Muscle of leg (tissue), 11 donors: ENCODE measurements around the gene SAA4. TPM values are rescaled to one million over a fixed set of nuclear protein-coding genes. Genes with fewer than 3 reads are reported as not detected.
"Not testable (repeated sequence)": the region's sequence is repeated elsewhere in the genome, so short reads cannot be mapped to it uniquely, and the experiment has no call there.

ENCODE experiments used
- DNase-seq: peaks from one replicate; pipeline ENCODE4 v3.0.0; 2013
- H3K27ac ChIP-seq: one replicate; pipeline ENCODE4 v1.5.1; 2013; ENCODE audit warnings: mild to moderate bottlenecking, low read length, control low read depth
- H3K27me3 ChIP-seq: one replicate; pipeline ENCODE4 v1.6.1; 2013; ENCODE audit warnings: low read length; ENCODE audit not compliant: control insufficient read depth, insufficient read depth
- H3K36me3 ChIP-seq: one replicate; pipeline ENCODE4 v1.6.1; 2013; ENCODE audit warnings: low read length; ENCODE audit not compliant: control insufficient read depth, insufficient read depth
- H3K4me1 ChIP-seq: one replicate; pipeline ENCODE4 v1.6.1; 2013; ENCODE audit warnings: low read length; ENCODE audit not compliant: control insufficient read depth, insufficient read depth
- H3K4me3 ChIP-seq: one replicate; pipeline ENCODE4 v1.5.1; 2013; ENCODE audit warnings: low read length, control low read depth
- H3K9me3 ChIP-seq: replicated peaks from 2 replicates; pipeline ENCODE4 v1.6.1; 2013; ENCODE audit warnings: low read depth, low read length; ENCODE audit not compliant: control insufficient read depth
- WGBS: methylation state at CpG from one replicate; pipeline ENCODE4 v1.1.5; 2013; ENCODE audit warnings: missing lambda C conversion rate; ENCODE audit not compliant: insufficient coverage; 5-methylcytosine and 5-hydroxymethylcytosine counted together
- polyA plus RNA-seq, 8 donors: library from polyadenylated mRNA; unstranded; fragments of 120-200 nt; gene quantifications; one replicate each; pipeline versions ENCODE4 v1.2.1 to v1.2.3, GENCODE V29; 2013; ENCODE audit warnings: inconsistent platforms in 1 of 8, low replicate concordance in 1 of 8; ENCODE audit not compliant: insufficient read length in 8 of 8, insufficient read depth in 1 of 8
- total RNA-seq: library from RNA; stranded (reverse); fragments of 120-200 nt; gene quantifications from one replicate; pipeline ENCODE4 v1.2.4, GENCODE V29; 2013

SAA4 gene
- total and polyA plus RNA-seq, 9 donors = 0.25 TPM; not detected in 8

- H3K4me3 ChIP-seq = no peak overlapping the region
- H3K9me3 ChIP-seq = no peaks in the 10 kb centered on the region
- no peak for DNase-seq
- H3K4me1 ChIP-seq = no peaks in the 10 kb centered on the region
- no CpG with 5 or more reads among the region's 3 CpGs for WGBS
- no peaks in the 10 kb centered on the region for H3K36me3 ChIP-seq
- H3K27ac ChIP-seq = no peak overlapping the region
- H3K27me3 ChIP-seq = no peaks in the 10 kb centered on the region
These were observed 12.8 kb downstream of the SAA4 start for GRCh38 chr11:18223591-18224387.

- Histone ChIP-seq H3K36me3 (no peaks in the 10 kb centered on the region), H3K9me3 (no peaks in the 10 kb centered on the region), H3K4me3 (no peak overlapping the region), H3K4me1 (no peaks in the 10 kb centered on the region), H3K27ac (no peak overlapping the region), H3K27me3 (no peaks in the 10 kb centered on the region)
- DNase-seq = no peak
- 100% methylated on average over 1 of the region's 3 CpGs for WGBS
These were observed 13.7 kb downstream of the SAA4 start for GRCh38 chr11:18222814-18223421.

GRCh38 chr11:18221274-18221876, 15.2 kb downstream of the SAA4 start:
- WGBS = 87% methylated on average over 3 of the region's 5 CpGs

GRCh38 chr11:18209058-18209457, 27.5 kb downstream of the SAA4 start:
- Histone ChIP-seq H3K9me3 (no peaks in the 10 kb centered on the region), H3K36me3 (no peaks in the 10 kb centered on the region), H3K27ac (no peak overlapping the region), H3K4me1 (no peaks in the 10 kb centered on the region), H3K27me3 (peaks cover 22% of the 10 kb centered on the region), H3K4me3 (no peak overlapping the region)
- WGBS = 11% methylated on average over 28 of the region's 33 CpGs
- DNase-seq = no peak

More at GRCh38 chr11:18221274-18221876, 15.2 kb downstream of the SAA4 start:
- no peaks in the 10 kb centered on the region for H3K36me3 ChIP-seq
- no peaks in the 10 kb centered on the region for H3K9me3 ChIP-seq
- H3K4me3 ChIP-seq = no peak overlapping the region
- H3K4me1 ChIP-seq = no peaks in the 10 kb centered on the region
- no peaks in the 10 kb centered on the region for H3K27me3 ChIP-seq
- no peak overlapping the region for H3K27ac ChIP-seq
- DNase-seq = no peak

GRCh38 chr11:18204771-18205170, 31.8 kb downstream of the SAA4 start:
- H3K36me3 ChIP-seq = no peaks in the 10 kb centered on the region
- DNase-seq = no peak
- no peaks in the 10 kb centered on the region for H3K9me3 ChIP-seq
- no peak overlapping the region for H3K4me3 ChIP-seq
- peaks cover 19% of the 10 kb centered on the region for H3K27me3 ChIP-seq
- H3K27ac ChIP-seq = no peak overlapping the region
- H3K4me1 ChIP-seq = no peaks in the 10 kb centered on the region

- Histone ChIP-seq H3K27me3 (peaks cover 15% of the 10 kb centered on the region), H3K36me3 (no peaks in the 10 kb centered on the region), H3K9me3 (no peaks in the 10 kb centered on the region), H3K4me3 (no peak overlapping the region), H3K27ac (no peak overlapping the region), H3K4me1 (no peaks in the 10 kb centered on the region)
- WGBS = 73% methylated on average over 3 of the region's 3 CpGs
- DNase-seq = no peak
These were observed 32.4 kb downstream of the SAA4 start for GRCh38 chr11:18204220-18204619.

- Histone ChIP-seq H3K9me3 (no peaks in the 10 kb centered on the region), H3K4me3 (no peak overlapping the region), H3K27me3 (peaks cover 10% of the 10 kb centered on the region), H3K36me3 (no peaks in the 10 kb centered on the region), H3K4me1 (no peaks in the 10 kb centered on the region), H3K27ac (no peak overlapping the region)
- no peak for DNase-seq
- 0% methylated on average over 2 of the region's 6 CpGs for WGBS
These were observed 32.9 kb downstream of the SAA4 start for GRCh38 chr11:18203723-18204122.

GRCh38 chr11:18197738-18198137, 38.9 kb downstream of the SAA4 start:
- not testable (repeated sequence) for H3K27me3 ChIP-seq, H3K9me3 ChIP-seq, H3K36me3 ChIP-seq, H3K27ac ChIP-seq, H3K4me1 ChIP-seq, H3K4me3 ChIP-seq, DNase-seq
- WGBS = no CpG with 5 or more reads among the region's 3 CpGs

- peaks cover 2% of the 10 kb centered on the region for H3K27me3 ChIP-seq
- H3K9me3 ChIP-seq = no peaks in the 10 kb centered on the region
- DNase-seq = no peak
- 84% methylated on average over 2 of the region's 2 CpGs for WGBS
- H3K4me1 ChIP-seq = no peaks in the 10 kb centered on the region
- no peak overlapping the region for H3K27ac ChIP-seq
- no peak overlapping the region for H3K4me3 ChIP-seq
- H3K36me3 ChIP-seq = no peaks in the 10 kb centered on the region
These were observed 40.1 kb downstream of the SAA4 start for GRCh38 chr11:18196532-18196931.

- DNase-seq = peak; percentile 1
These were observed 43.6 kb downstream of the SAA4 start for GRCh38 chr11:18193010-18193409.

More at GRCh38 chr11:18193010-18193409, 43.6 kb downstream of the SAA4 start:
- no peak overlapping the region for H3K27ac ChIP-seq
- H3K9me3 ChIP-seq = no peaks in the 10 kb centered on the region
- H3K36me3 ChIP-seq = no peaks in the 10 kb centered on the region
- no peak overlapping the region for H3K4me3 ChIP-seq
- WGBS = 14% methylated on average over 1 of the region's 4 CpGs
- no peaks in the 10 kb centered on the region for H3K4me1 ChIP-seq
- H3K27me3 ChIP-seq = no peaks in the 10 kb centered on the region
